ENCODE results near the gene GALC.
"Not testable (repeated sequence)": the region's sequence is repeated elsewhere in the genome, so short reads cannot be mapped to it uniquely, and the experiment has no call there.

The GALC gene

GRCh38 chr14:87992718-87993628, at the start of gene GALC:
TSS of gene GALC (minus strand) at chr14:87993182. CDS start at chr14:87993164, 18 bp downstream.
- DNase-seq (ENCODE audit: low read depth, low spot score), result peak; percentile 97

GRCh38 chr14:88040146-88040545, 47.2 kb upstream of the GALC start:
- no peak for DNase-seq (ENCODE audit: low read depth, low spot score)

DNA sequence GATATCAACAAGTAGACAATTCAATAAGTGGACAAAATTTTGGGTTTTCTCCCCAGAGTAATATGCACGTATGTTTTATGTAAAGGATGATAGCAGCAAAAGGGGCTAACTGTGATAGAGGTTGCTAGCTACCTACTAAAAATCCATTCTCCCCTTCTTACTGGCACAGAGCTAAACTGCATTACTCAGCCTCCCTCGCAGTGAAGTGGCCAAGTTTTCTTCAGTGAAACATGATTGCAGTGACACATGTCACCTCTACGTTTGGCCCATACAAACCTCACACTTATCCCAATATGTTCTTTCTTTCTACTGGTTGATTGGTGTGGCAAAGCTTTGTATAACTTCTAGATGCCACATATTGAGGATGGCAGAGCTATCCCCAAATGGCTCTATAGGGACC, 46.2 kb upstream of the GALC start:
- no peak for DNase-seq (ENCODE audit: low read depth, low spot score)

DNA sequence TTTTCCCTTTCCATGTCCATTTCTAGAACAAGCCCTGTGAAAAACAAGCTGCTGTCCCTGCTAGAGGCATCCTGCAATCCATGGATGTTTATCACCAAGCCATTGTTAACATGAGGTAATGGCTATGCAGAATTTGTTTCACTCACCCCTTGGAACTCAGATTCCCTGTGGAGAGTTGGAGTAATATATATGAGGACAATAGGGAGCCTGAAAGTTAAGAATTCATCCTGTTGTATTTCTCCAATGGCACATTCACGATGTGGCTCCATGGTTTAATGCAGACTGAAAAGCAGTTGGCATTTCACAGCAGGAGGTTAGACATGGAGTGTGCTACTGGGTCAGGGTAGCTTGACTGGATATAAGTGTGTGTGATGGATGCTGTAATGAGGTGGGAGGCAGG, 44.3 kb upstream of the GALC start:
- no peak for DNase-seq (ENCODE audit: low read depth, low spot score)

- no peak for DNase-seq (ENCODE audit: low read depth, low spot score)
These were observed 43.4 kb upstream of the GALC start for GRCh38 chr14:88036422-88036821.

DNA sequence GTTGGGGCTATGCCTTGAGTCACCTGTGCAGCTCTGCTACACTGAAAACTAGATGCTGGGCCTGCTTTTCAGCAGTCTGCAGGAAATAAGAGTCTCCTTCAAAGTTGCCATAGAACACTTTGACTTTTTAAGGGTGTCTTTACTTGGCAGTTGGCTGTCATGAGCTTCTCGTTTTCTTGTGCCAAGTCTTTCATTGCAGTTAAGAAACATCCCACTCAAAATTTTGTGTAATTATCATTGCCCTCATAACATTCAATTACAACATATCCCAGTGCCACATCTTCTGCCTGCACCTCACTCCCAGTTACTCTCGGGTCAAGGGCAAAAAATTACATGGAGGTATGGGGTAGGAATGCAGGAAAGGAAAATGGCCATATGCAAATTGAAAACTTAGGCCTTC, 41.1 kb upstream of the GALC start:
- DNase-seq (ENCODE audit: low read depth, low spot score), result no peak

DNA sequence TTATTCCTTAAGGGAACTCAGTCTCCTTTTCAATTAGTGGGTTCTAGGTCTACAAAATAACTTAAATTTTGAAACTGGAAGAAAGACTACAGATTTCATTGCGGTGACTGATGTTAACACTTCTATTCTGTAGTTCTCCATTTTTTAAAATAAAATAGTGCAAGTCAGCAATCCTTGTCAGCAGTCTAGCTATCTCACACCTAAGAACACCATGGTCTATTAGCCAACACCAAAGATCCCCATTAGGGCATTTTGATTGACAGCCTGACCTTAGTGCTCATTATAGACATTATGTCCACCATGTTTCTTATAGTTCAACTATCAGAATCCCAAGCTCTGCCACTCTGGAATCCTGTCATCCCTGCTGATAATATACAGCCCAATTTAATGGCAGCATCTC, 39.4 kb upstream of the GALC start:
- no peak for DNase-seq (ENCODE audit: low read depth, low spot score)

DNA sequence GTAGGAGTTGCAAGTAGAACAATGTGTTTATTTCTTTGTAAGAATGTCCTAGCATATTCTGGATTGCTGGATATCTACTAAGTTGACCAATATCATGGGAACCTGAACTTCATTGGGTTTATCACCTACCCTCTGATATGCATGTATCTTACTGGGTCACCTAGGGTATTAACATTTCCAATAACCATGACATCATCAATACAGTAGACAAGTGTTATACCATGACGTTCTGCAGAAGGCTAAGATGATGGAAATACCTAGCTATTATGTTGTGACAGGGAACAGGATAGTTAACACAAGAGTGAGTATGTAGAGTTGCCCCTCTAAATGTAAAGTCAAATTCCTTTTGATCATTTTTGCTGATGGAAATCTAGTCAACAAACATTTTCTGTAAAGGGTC, 37.9 kb upstream of the GALC start:
- DNase-seq (ENCODE audit: low read depth, low spot score), result no peak

DNA sequence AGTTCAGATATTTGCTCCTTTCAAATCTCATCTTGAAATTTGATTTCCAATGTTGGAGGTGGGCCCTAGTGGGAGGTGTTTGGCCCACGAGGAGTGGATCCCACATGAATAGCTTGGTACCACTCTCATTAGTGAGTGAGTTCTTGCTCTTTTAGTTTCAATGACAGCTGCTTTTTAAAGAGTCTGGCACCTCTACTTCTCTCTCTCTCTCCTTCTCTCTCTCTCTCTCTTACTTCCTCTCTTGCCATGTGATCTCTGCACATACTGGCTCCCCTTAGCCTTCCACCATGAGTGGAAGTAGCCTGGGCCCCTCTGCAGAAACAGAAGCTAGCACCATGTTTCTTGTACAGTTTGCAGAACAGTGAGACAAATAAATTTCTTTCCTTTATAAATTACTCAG, 37.1 kb upstream of the GALC start:
- DNase-seq (ENCODE audit: low read depth, low spot score), result no peak

GRCh38 chr14:88029500-88029899, 36.5 kb upstream of the GALC start:
- DNase-seq (ENCODE audit: low read depth, low spot score), result peak; percentile 10

DNA sequence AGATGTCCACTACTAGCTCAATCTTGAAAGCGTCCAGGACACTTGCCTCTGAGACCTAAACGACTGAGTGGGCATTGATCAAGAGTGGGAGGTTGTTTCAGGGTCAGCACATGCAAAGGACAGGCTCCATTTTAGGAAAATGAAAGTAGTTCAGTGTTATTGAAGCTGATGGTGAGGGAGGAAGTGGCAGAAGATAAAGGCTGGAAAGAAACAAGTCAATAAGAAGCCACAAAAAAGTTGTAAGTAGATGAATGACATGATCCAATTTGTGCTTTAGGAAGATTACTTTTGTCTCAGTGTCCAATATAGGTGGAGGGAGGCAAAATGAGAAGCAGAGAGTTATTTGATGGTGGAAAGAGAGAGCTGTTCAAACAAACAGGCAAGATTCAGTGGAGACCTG, 33.9 kb upstream of the GALC start:
- DNase-seq (ENCODE audit: low read depth, low spot score), result no peak

DNA sequence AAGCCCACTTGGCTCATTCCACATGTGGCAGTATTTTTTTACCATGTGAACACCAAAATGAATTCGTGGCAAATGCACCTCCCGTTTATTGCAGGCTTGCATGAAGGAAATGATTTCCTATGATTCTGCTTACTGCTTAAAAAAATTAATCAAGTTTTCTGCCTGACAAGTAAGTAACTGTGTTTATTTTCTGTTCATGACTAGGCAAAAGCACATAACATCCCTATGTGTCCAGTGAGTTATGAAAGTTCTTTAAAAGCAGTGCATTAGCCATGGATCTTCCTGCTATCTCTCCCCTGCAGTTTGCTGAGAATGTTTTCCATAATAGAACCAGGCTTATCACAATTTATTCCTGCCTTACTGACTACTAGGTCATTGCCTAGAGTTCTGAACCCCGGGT, 32.3 kb upstream of the GALC start:
- DNase-seq (ENCODE audit: low read depth, low spot score), result no peak

DNA sequence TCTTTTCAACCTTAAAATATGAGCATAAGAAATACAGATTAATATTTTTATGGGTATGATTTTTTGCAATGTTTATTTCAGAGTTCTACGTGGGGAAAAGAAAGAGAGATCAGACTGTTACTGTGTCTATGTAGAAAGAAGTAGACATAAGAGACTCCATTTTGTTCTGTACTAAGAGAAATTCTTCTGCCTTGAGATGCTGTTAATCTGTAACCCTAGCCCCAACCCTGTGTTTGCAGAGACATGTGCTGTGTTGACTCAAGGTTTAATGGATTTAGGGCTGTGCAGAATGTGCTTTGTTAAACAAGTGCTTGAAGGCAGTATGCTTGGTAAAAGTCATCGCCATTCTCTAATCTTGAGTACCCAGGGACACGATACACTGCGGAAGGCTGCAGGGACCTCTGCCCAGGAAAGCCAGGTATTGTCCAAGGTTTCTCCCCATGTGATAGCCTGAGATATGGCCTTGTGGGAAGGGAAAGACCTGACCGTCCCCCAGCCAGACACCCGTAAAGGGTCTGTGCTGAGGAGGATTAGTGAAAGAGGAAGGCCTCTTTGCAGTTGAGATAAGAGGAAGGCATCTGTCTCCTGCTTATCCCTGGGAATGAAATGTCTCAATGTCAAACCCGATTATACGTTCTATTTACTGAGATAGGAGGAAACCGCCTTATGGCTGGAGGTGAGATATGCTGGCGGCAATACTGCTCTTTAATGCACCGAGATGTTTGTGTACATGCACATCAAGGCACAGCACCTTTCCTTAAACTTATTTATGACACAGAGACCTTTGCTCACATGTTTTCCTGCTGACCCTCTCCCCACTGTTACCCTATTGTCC, 31.5 kb upstream of the GALC start:
- not testable (repeated sequence) for DNase-seq (ENCODE audit: low read depth, low spot score)

DNA sequence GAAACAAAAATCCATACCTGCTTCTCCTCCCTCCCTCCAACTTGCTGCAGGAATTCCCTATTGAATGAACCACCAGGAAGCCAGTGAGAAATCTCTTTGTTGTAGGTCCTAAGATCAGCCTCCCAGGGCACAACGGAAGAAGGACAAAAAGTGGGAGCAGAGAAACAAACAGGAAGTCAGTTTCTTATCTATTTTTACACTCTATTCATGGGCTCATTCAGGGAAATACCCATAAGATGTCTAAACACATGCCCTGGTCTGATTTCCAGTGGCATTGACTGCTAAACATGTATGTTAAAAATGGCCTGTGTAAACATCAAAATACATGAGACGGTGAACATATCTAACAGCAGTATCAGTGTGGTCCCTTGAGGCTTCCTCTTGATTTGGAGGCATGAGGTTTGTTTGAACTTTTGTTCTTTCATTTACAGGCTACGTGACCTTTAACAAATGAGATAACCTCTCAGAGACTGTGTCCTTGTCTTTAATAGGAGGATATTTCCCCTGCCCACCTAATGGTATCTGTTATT, 30.7 kb upstream of the GALC start:
- DNase-seq (ENCODE audit: low read depth, low spot score), result no peak

DNA sequence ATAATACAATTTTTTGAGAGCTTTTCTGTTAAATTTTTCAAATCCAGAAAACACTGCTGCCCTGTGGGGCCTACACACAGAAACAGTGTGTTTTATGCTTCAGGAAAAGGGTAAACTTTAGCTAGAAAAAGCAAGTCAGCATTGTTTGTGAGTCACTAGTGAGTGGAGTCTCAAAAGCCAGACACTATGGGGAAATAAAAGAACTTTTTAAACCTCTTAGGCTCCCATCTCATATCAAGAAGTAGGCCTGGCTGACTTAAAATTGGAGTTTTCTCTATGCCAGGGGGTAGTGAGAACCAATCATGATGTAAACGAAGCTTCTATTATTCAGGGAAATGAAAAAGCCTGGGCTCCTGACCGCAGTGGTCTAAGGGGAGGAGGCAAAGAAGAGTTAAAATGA, 24.6 kb upstream of the GALC start:
- no peak for DNase-seq (ENCODE audit: low read depth, low spot score)

DNA sequence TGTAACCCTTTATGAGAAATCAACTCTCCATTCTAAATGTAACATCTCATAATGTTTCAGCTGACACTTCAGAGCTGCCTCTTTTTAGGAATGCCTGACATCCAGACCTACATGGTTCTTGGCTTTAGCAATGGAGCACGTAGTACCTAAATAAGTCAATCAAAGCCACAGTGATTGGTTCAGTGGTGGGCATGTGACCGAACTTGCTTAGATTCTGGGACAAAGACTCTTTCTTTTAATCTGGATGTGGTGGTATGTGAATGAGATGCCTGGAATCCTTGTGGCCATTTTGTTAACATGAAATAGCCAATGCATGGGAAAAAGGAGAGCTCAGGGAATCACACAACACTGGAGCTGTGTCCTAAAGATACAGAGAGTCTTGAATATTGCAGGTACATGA, 23.8 kb upstream of the GALC start:
- DNase-seq (ENCODE audit: low read depth, low spot score), result peak; percentile 20

- peak; percentile 79 for DNase-seq (ENCODE audit: low read depth, low spot score)
These were observed 20.9 kb upstream of the GALC start for GRCh38 chr14:88013750-88014349.

- DNase-seq (ENCODE audit: low read depth, low spot score), result no peak
These were observed 19.5 kb upstream of the GALC start for GRCh38 chr14:88012495-88012894.

DNA sequence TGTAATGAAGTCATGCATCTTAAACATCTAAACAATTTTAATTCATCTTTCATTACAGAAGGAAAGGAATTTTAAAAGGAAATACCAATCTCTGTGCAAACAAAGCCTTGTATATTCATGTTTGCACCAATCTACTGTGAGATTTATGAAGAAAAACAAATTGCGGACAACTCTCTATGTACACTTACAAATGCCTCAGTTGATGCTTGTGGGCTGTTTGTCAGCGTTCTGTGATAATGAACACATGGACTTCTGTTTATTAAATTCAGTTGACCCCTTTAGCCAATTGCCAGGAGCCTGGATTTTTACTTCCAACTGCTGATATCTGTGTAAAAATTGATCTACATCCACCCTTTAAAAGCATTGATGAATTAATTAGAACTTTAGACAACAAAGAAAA, 17.3 kb upstream of the GALC start:
- DNase-seq (ENCODE audit: low read depth, low spot score), result no peak

GRCh38 chr14:88009486-88009885, 16.5 kb upstream of the GALC start:
- no peak for DNase-seq (ENCODE audit: low read depth, low spot score)

DNA sequence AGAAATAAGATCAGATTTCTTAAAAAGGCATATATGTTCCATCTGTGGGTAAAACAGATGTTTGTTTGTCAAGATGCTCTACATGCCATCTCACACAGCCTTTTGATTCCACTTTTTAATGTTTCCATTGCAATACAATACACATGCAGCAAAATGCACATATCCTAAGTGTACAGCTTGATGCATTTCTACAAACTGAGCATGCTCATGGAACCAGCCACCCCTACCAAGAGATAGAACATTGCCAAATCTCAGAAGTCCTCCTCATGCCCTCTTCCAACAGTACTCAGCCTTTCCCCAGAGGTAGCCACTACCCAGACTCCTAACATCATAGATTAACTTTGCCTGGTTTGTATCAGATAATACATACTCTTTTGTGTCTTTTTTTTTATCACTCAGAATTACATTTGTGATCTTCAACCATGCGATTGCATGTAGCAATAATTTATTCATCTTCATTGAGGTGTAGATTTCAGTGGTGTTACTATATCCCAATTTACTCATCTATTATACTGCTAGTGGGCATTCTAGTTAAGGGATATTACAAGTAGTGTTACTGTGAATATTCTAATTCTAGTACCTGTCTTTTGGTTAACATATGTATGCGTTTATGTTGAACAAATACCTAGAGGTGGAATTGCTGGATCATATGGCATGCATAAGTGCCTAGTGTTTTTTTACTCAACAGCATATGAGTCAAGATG, 15.2 kb upstream of the GALC start:
- no peak for DNase-seq (ENCODE audit: low read depth, low spot score)

Measured in astrocyte of the hippocampus (primary cell).